HepG2 (cell line): ENCODE data around the gene CDC42SE1. TPM values are rescaled to one million over a fixed set of nuclear protein-coding genes. Genes with fewer than 3 reads are reported as not detected.

Source experiments
- ATAC-seq: fragments of 200-7000 bp; cut with Tn5 transposase; 3 replicates; pipeline ENCODE4 v1.9.1; 2020; ENCODE audit warnings: mild to moderate bottlenecking, moderate library complexity
- BruUV-seq: library from RNA; stranded (reverse); fragments of 400-500 nt; replicated peaks from 2 replicates; lab custom pipeline; 2021; lab: Mats Ljungman, UMichigan
- CTCF ChIA-PET: fragments of 300-600 bp; formaldehyde crosslinking; extraction: SDS; loops from one replicate; lab custom pipeline; 2021; ENCODE audit warnings: low total read pairs, inconsistent platforms, low intra/inter-chr PET ratio; lab: Yijun Ruan, JAX
- POLR2A ChIA-PET: fragments of 350-600 bp; sonication (Branson Sonifier 250); formaldehyde crosslinking; loops from one replicate; lab custom pipeline; 2020; ENCODE audit warnings: antibody characterized with exemption, inconsistent platforms; lab: Yijun Ruan, JAX
- DNase-seq: peaks from one replicate; pipeline ENCODE4 v3.0.0-alpha.2; 2015; ENCODE audit warnings: low spot score
- FAIRE-seq: peaks from 3 replicates; lab custom pipeline; 2011; peaks lifted over from hg19 to GRCh38; lab: Jason Lieb, UNC
- H2AFZ ChIP-seq: one replicate; pipeline ENCODE4 v1.6.1; 2011; ENCODE audit warnings: low read length, inconsistent platforms
- H3K27ac ChIP-seq: fragments of 300-600 bp; 3 replicates; pipeline ENCODE4 v1.8.0; 2011; ENCODE audit warnings: mixed run types, mild to moderate bottlenecking, mixed read lengths, low read length, inconsistent platforms; ENCODE audit not compliant: insufficient read depth; ENCODE audit errors: extremely low read length
- H3K27me3 ChIP-seq, 2 experiments: fragments of 200-600 bp in 1 of 2; 2 replicates in 1 of 2; 3 replicates in 1 of 2; pipeline versions ENCODE4 v1.6.0 to v1.8.0; 2011; ENCODE audit warnings: low read length in 2 of 2, mild to moderate bottlenecking in 2 of 2, moderate library complexity in 2 of 2, inconsistent platforms in 1 of 2; ENCODE audit not compliant: insufficient read depth in 2 of 2, control insufficient read depth in 1 of 2
- H3K36me3 ChIP-seq, 2 experiments: fragments of 200-600 bp in 1 of 2; replicated peaks in 1 of 2; 2 replicates in 1 of 2; 3 replicates in 1 of 2; pipeline versions ENCODE4 v1.5.1 to v1.8.0; 2011; ENCODE audit warnings: low read length in 2 of 2, inconsistent platforms in 1 of 2; ENCODE audit not compliant: insufficient read depth in 2 of 2, control insufficient read depth in 1 of 2
- H3K4me1 ChIP-seq: 2 replicates; pipeline ENCODE4 v1.5.1; 2012; ENCODE audit warnings: low read length, inconsistent platforms; ENCODE audit not compliant: insufficient read depth
- H3K4me2 ChIP-seq: 2 replicates; pipeline ENCODE4 v1.6.0; 2011; ENCODE audit warnings: low read depth, low read length, inconsistent platforms
- H3K4me3 ChIP-seq, 3 experiments: fragments of 200-600 bp in 1 of 3; sonication (generic), shearing (Covaris generic) in 1 of 3; replicated peaks in 1 of 3; 2 replicates each; pipeline ENCODE4 v1.5.1; 2011 to 2016; ENCODE audit warnings: low read length in 3 of 3, inconsistent platforms in 2 of 3, low read depth in 2 of 3, mild to moderate bottlenecking in 2 of 3, control low read depth in 1 of 3, mixed read lengths in 1 of 3; ENCODE audit not compliant: insufficient read depth in 1 of 3
- H3K79me2 ChIP-seq: one replicate; pipeline ENCODE4 v1.6.1; 2011; ENCODE audit warnings: low read length, inconsistent platforms; ENCODE audit not compliant: insufficient read depth
- H3K9ac ChIP-seq: 2 replicates; pipeline ENCODE4 v1.6.0; 2011; ENCODE audit warnings: mild to moderate bottlenecking, low read depth, low read length, inconsistent platforms; ENCODE audit not compliant: insufficient read depth
- H3K9me3 ChIP-seq: 2 replicates; pipeline ENCODE4 v1.5.1; 2012; ENCODE audit warnings: mild to moderate bottlenecking, low read length
- H4K20me1 ChIP-seq: 2 replicates; pipeline ENCODE4 v1.6.0; 2011; ENCODE audit warnings: inconsistent platforms, mild to moderate bottlenecking, low read length, moderate library complexity; ENCODE audit not compliant: insufficient read depth
- CCAR2 ChIP-seq: fragments of 200-400 bp; formaldehyde crosslinking; optimal IDR thresholded peaks from 2 replicates; pipeline ENCODE3; 2018; ENCODE audit warnings: low read depth, mild to moderate bottlenecking, low read length, moderate library complexity
- CTCF ChIP-seq: sonication (generic); formaldehyde crosslinking; IDR thresholded peaks from 2 replicates; pipeline ENCODE4 v1.5.0; 2020; ENCODE audit warnings: mild to moderate bottlenecking, missing genetic modification reagents, moderate library complexity
- HNF4G ChIP-seq, 2 experiments: sonication (generic) in 1 of 2; formaldehyde crosslinking in 1 of 2; IDR thresholded peaks; 2 replicates each; pipeline versions ENCODE4 v1.4.0 to v1.6.1; 2011 to 2020; ENCODE audit warnings: borderline replicate concordance in 2 of 2, low read depth in 2 of 2, mild to moderate bottlenecking in 2 of 2, low read length in 1 of 2, missing genetic modification reagents in 1 of 2, moderate library complexity in 1 of 2
- THAP8 ChIP-seq: sonication (generic); formaldehyde crosslinking; IDR thresholded peaks from 2 replicates; pipeline ENCODE4 v1.5.1; 2020; ENCODE audit warnings: missing genetic modification reagents, mild to moderate bottlenecking, borderline replicate concordance
- ZNF776 ChIP-seq: sonication (generic); formaldehyde crosslinking; IDR thresholded peaks from 2 replicates; pipeline ENCODE4 v1.4.0; 2020; ENCODE audit warnings: mild to moderate bottlenecking, missing genetic modification reagents
- WGBS: methylation state at CpG from one replicate; pipeline ENCODE4 v1.1.6; 2017; ENCODE audit warnings: low lambda C conversion rate; 5-methylcytosine and 5-hydroxymethylcytosine counted together
- in situ Hi-C: cut with HindIII; loops from 2 replicates; pipeline ENCODE4 v1.10.0; 2017; ENCODE audit warnings: low pct_unique_long_range_greater_than_20kb; ENCODE audit not compliant: extremely low pct_ligation_motif_present
- intact Hi-C: fragments of 100-400 bp; cut with micrococcal nuclease; formaldehyde crosslinking; loops from one replicate; pipeline ENCODE4 v1.10.0; 2022; ENCODE audit not compliant: unreplicated experiment
- polyA plus RNA-seq, 8 experiments: library from polyadenylated mRNA; depleted of rRNA in 3 of 8; stranded (reverse) in 7 of 8; unstranded in 1 of 8; fragments of >200 nt; fragmentation: Illumina TruSeq in 4 of 8; extraction: Trizol in 4 of 8; gene quantifications; 2 replicates each; pipeline versions ENCODE4 v1.2.1 to v1.2.3, GENCODE V29; 2011 to 2016; ENCODE audit warnings: low read depth in 4 of 8, missing spikeins in 1 of 8, mixed read lengths in 1 of 8; ENCODE audit not compliant: insufficient read depth in 1 of 8
- total RNA-seq, 5 experiments: library from RNA; depleted of rRNA; stranded (reverse); fragments of >200 nt; fragmentation: Illumina TruSeq; extraction: Trizol; gene quantifications; 2 replicates each; pipeline ENCODE4 v1.2.3, GENCODE V29; 2016; ENCODE audit warnings: low read depth in 1 of 5

CDC42SE1 gene
- total and polyA plus RNA-seq, 2 of the 13 experiments (the other 11 are each of a cell fraction or from before 2014, with no cell fraction given): 17.6 to 17.9 TPM

DNA sequence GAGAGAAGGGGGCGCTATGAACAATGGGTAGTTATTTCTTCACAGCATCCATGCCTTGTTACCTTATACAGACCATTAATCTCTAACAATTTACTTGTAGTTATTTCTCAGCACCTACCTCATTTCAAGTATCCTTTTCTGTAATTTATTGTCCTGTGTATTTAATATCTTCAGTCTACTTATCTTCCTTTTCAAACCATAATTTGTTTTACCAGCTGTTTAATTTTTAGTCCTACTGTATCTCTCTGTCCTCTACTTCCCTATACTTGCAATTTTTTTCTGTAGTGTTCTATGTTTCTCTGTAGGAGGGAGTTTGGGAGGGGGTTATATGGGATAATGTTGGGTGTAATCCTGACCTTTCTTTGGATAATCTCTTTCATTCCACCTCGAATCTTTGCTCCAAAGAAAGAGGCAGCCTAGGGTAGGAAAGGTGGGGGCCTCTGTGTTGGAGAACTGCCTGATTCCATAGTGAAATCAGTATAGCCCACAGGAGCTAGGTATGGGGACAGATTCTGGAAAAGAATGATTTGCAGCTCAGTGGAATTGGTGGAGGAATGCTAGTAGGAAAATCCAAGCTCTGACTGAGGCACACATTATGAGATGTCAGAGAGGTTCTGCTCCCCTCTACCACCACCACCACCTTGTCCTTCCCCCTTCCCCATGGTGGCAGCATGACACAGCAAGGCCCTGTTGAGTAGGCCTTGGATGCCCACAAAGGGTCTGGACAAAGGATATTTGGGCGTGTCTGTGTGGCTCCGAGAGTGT is 1.4 kb upstream of the CDC42SE1 start:
- no peaks in the 10 kb centered on the region for H3K9me3 ChIP-seq
- 55% methylated on average over 4 of the region's 4 CpGs for WGBS
- TF ChIP-seq CCAR2 (no peak), ZNF776 (CRISPR knock-in tag) (no peak)
- no peak overlapping the region for H3K27ac ChIP-seq
- no peaks in the 10 kb centered on the region for H4K20me1 ChIP-seq
- H3K9ac ChIP-seq: no peak overlapping the region
- H3K79me2 ChIP-seq: peaks cover 19% of the 10 kb centered on the region
- ChIA-PET POLR2A (no interaction called here), CTCF (no interaction called here)
- H2AFZ ChIP-seq: peak overlapping the region; percentile 35
- H3K4me3 ChIP-seq: peak overlapping the region; percentile 43 to 88 (median 83)
- intact Hi-C loops (no loop called here), in situ Hi-C loops (no loop called here)
- no TSS peak for BruUV-seq
- no peak for ATAC-seq
- DNase-seq: no peak
- H3K36me3 ChIP-seq: peaks cover 3 to 8% of the 10 kb centered on the region in 2 experiments; a peak in 4 of 5 replicates
- H3K4me2 ChIP-seq: peak overlapping the region; percentile 74
- peaks cover 41% of the 10 kb centered on the region for H3K4me1 ChIP-seq
- H3K27me3 ChIP-seq: 0 out of 5 replicates have a peak, but pooled peaks cover 0 to 3% of the 10 kb centered on the region in 2 experiments
- no peak for FAIRE-seq

GRCh38 chr1:151060007-151060656 is 710 bp upstream of the CDC42SE1 start, which contains the start of gene MLLT11:
TSS of gene MLLT11 (plus strand) at chr1:151060397. CDS start at chr1:151067225, 6,828 bp downstream.
- Histone ChIP-seq H3K27ac (peak within 1 kb of the TSS; percentile 56), H3K36me3 (peaks cover 9 to 15% of the 10 kb centered on the region in 2 experiments; a peak in 4 of 5 replicates), H3K27me3 (0 out of 5 replicates have a peak, but pooled peaks cover 0 to 3% of the 10 kb centered on the region in 2 experiments), H3K9me3 (no peaks in the 10 kb centered on the region), H4K20me1 (no peaks in the 10 kb centered on the region), H3K9ac (peak within 1 kb of the TSS; percentile 82), H3K4me2 (peak within 1 kb of the TSS; percentile 74), H3K79me2 (peaks cover 19% of the 10 kb centered on the region), H3K4me1 (peaks cover 48% of the 10 kb centered on the region), H3K4me3 (peak within 1 kb of the TSS; percentile 83 to 96 (median 88)), H2AFZ (peak within 1 kb of the TSS; percentile 35)
- FAIRE-seq: no peak
- WGBS: 14% methylated on average over 15 of the region's 15 CpGs
- no TSS peak for BruUV-seq
- ChIA-PET POLR2A (interaction anchor here (1.2 to 3.6 kb wide), 4 partner anchors 11 to 47 kb away, joined by 3 to 23 read pairs (median 5); partner anchors contain the start of gene C1orf56), CTCF (interaction anchor here (0.7 kb wide), 1 partner anchor 81 kb away, joined by 3 read pairs; no protein-coding TSS in a partner anchor)
- DNase-seq: no peak
- ATAC-seq: 0 out of 3 replicates have a peak, but pooled peaks have one; percentile 5
- intact Hi-C loops: no loop called here
- in situ Hi-C loops: no loop called here
- TF ChIP-seq HNF4G (IDR thresholded peaks at IDR 0.05; ENCODE audit: borderline replicate concordance, low read depth, low read length): no peak
- TF ChIP-seq HNF4G (CRISPR knock-in tag; IDR thresholded peaks at IDR 0.05; ENCODE audit: borderline replicate concordance, low read depth): 0 out of 2 replicates have a peak, but pooled peaks have one; percentile 7
- no peak for TF ChIP-seq THAP8 (CRISPR knock-in tag)
- peak; percentile 14; the same call in 1 of the 2 replicates for TF ChIP-seq CTCF
